ENCODE measurements around the gene TGFB2.

DNA sequence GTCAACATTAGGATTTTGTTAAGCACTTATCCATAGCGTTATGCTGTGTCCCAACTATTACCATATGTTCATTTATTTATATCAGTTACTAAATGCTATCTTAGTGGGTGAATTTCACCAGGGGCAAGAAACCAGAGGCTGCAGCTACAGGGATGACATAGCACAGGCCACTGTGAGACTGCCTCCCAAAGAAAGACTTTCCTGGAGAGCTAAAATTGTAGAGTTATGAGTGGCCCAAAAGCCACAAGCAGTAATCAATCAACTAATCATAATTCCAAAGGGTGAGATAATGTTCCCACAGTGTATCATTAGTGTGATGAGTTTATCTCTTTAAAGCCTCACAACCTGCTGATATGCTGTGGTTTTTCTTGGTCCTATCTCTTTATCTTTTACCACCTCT, 3.8 kb upstream of the TGFB2 start:
- TF ChIP-seq, protein P1, sequence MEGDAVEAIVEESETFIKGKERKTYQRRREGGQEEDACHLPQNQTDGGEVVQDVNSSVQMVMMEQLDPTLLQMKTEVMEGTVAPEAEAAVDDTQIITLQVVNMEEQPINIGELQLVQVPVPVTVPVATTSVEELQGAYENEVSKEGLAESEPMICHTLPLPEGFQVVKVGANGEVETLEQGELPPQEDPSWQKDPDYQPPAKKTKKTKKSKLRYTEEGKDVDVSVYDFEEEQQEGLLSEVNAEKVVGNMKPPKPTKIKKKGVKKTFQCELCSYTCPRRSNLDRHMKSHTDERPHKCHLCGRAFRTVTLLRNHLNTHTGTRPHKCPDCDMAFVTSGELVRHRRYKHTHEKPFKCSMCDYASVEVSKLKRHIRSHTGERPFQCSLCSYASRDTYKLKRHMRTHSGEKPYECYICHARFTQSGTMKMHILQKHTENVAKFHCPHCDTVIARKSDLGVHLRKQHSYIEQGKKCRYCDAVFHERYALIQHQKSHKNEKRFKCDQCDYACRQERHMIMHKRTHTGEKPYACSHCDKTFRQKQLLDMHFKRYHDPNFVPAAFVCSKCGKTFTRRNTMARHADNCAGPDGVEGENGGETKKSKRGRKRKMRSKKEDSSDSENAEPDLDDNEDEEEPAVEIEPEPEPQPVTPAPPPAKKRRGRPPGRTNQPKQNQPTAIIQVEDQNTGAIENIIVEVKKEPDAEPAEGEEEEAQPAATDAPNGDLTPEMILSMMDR (conservative IDR thresholded peaks at IDR 0.05; ENCODE audit: low read length): no peak
- no peak for TF ChIP-seq EZH2phosphoT487 (IDR thresholded peaks at IDR 0.05; ENCODE audit: borderline replicate concordance, low read depth, low read length)
